HG03196 (cell line): Measurements from ENCODE around the gene CATSPER3.

Experiments used
- ATAC-seq: cut with Tn5 transposase; IDR thresholded peaks from one replicate; pipeline ENCODE4 v1.9.1; 2021; ENCODE audit not compliant: unreplicated experiment

The CATSPER3 gene

GRCh38 chr5:134967607-134968006, at the start of gene CATSPER3:
Gene CATSPER3, plus strand, starts transcription at chr5:134967907. Its CDS starts 85 bp downstream, at chr5:134967992.
- ATAC-seq = no peak

GRCh38 chr5:134918861-134919260, 48.8 kb upstream of the CATSPER3 start:
- no peak for ATAC-seq

DNA sequence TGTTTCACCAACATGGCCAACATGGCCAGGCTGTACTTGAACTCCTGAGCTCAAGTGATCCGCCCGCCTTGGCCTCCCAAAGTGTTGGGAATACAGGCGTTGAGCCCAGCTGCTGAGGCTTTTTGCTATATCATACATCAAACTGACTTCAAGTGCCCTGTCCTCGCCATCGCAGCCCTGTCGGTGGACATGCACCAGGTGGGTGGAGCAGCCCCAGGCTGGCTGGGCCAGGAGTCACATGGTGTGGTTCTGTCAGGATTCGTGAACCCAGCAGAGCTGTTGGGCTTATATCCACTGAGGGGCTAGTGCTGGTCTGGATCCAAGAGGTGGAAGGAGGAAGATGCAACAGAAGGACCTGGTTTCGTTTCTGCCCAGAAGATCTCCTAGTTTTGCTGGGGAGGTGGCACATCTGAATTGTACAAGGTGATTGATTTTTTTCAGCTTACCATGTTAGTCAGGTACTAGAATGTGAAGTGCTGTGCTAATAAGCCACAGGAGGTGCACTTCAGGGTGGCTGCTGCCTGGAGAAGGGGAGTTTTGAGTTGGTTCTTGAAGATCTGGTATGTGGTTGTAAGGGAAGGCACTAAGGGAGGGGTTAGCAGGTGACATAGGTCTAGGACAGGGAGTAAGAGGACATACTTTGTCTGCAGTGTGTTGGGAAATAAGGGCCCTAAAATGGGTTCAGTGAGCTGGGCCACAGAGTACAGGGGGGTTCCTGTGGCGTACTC, 46.7 kb upstream of the CATSPER3 start:
- ATAC-seq = no peak

GRCh38 chr5:134932508-134932907, 35.2 kb upstream of the CATSPER3 start:
- no peak for ATAC-seq

DNA sequence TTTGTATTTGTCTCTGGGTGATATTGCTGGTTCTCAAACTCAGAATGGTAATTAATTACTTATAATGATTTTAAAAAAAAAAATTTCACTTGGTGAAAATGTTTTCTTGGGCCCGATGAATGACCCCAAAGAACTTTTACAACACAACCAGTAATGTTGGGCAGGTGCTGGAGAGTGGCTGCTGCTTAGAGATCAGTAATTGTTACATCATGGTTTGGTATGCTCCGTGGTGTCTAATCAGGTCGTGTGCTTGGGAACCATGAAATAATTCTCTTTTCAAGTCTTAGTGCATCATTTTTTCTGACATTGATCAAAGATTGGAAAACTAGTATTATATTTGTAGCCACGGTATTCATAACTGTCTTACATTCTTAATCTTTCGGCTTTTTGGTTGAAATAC, 33.5 kb upstream of the CATSPER3 start:
- ATAC-seq = no peak

DNA sequence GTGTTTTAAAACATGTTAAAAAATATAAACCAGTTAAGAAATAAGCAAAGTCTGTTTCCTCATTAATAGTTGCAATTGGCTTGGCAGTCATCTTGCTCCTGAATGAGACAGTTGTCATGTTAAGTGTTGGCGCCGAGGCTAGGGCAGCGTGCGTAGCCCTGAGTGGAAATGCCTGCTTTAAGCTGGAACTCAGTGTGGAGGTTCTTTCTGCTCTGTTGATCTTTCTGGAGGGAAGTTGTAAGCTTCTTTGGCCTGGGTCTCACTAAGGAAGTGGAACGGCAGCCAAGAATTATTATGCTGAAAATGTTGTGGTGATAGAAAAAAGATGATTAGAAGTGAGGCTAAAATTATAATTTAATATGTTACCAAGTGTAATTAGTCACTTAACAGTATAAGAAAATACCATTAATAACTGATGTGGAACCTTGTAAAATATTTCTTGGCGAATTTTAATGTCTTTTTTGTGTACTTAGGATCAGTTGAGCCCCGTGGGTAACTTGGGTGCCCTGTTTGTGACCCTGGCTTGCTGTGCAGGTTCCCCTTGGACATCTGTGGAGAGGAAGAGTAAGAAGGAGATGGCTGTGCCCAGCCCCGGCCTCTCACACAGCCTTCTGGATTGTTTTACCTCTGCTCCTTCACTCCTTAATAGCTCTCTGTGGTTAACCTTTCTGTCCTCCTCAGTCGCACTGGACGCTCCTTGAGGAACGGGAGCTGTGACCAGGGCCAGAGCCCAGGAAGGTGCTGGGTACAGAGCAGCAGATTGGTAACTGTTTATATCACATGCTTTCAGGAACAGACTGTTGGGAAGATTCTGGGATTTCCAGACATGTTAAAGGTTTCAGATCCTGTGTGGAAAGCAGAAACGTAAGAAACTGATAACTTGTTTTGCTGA, 31.8 kb upstream of the CATSPER3 start:
- ATAC-seq = no peak

DNA sequence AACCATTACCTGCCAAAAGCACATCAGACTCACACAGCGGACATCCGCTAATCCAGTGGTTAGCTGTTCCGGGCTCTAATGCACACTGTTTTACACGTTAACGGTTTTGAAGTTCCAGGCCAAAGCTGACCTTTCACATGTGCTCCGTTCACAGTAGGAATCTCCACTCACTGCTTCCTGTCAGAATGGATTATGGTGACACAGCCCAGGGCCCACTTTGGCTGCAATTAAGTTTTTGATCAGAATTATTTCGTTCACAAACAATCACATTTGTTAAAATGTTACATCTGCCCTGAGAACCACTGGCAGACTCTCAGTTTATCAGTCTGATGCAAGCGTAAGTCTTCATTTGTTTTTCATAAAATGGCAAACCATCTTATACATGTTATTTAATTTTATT, 30.2 kb upstream of the CATSPER3 start:
- no peak for ATAC-seq

DNA sequence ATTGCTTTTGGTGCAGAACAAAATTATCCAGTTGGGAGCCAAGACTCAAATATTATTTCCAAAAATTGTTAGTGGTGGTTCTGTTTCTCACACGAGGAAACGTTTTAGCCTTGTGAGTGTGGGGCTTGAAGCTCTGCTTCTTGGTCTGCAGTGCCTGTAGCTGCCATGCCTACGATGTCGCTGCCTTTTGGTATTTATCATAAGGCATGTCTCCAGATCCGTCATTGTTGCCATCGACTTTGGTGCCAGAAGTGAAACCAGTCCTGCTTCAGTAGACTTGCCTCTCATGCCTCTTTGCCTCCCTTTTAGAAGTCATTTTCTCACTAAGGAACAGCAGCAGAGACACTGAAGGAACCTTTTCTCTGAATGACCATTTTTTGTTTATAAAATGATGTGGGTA, 29.7 kb upstream of the CATSPER3 start:
- no peak for ATAC-seq

DNA sequence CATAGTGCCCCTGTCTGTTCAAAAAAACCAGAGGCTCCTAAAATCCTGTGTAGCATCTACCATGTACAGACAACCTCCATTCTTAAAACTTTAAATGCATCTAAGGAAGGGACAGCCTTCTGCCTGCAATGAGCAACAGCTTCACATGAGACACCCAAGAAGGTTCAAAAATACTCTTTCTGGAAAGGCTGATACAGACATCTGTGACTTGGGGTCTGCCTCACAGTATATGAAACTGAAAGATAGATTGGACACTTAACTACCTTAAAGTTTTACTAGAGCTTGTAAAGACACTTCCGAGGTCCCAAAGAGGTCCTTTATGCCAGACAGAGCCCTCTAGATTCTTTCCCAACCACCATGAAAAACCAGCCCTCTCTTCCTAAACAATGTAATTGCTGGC, 28.2 kb upstream of the CATSPER3 start:
- no peak for ATAC-seq

- no peak for ATAC-seq
These were observed 24.2 kb upstream of the CATSPER3 start for GRCh38 chr5:134943547-134943946.

DNA sequence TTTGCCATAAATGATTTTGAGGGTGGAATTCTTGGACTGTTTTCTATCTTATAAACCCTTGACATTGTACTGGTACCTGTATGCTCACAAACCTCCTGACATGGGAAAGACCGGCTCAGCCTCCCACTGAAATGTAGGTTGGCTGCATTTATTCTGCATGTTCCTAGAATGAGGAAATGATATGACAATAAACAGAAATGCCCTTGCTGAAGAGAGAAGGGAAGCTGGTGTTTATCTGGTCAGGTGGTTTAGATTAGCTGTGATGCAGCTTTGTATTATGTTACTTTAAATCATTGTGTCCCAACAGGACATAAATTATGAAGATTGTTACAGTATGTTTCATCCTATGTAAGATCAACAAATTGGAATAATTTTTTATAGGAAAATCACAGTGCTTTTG, 23.1 kb upstream of the CATSPER3 start:
- ATAC-seq = no peak

GRCh38 chr5:134945041-134945440, 22.7 kb upstream of the CATSPER3 start:
- no peak for ATAC-seq

DNA sequence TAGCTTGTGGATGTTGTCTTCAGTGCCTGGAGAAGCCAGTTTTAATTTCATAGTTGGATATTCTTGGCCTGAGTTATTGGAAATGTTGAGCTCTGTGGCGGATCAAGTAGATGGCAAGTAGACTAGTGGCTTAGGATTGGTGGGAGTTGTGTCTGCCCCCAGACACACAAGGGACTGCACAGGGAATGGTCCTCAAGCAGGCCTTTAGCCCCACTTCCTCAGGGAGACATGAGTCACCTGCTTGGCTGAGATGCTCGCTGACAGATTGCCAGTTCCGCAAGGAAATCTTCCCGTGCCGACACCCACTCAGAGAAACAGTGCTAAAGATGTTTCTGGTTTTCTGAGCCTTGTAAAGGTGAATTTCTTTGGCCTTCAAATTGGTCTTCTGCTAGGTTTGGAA, 18.8 kb upstream of the CATSPER3 start:
- ATAC-seq = no peak

- ATAC-seq = no peak
These were observed 18.4 kb upstream of the CATSPER3 start for GRCh38 chr5:134949316-134949715.

DNA sequence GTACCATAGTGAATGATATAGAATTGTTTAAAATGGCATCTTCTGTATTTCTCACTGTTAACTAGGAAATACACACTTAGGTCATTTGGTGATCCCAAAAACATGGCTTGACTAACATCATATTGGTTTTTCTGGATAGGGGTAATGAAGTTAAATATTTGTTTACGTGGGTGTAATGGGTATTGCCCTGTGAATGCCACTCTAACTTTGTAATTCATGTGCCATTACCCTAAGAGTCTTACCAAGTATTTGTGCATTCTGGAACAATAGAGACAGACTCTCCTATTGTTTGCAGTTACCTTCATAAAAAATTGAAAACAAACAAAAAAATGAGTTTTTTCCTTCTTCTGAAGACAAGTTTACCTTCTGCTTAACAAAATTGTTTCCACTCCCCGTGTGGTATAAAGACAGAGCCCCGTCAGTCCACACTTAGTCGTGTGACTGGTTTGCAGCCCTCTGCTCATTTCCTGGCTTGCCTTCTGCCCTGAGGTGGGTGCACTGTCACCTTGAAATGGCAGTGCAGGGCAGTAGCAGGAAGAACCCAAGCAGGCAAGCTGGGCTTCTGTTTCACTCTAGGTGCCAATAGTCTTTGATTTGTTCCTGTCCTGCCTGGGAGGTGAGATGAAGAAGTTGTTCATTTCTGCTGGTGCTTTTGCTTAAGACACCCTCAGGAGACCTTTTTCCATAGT, 9.6 kb upstream of the CATSPER3 start:
- ATAC-seq = no peak

- ATAC-seq = no peak
These were observed 9.0 kb upstream of the CATSPER3 start for GRCh38 chr5:134958755-134959154.

DNA sequence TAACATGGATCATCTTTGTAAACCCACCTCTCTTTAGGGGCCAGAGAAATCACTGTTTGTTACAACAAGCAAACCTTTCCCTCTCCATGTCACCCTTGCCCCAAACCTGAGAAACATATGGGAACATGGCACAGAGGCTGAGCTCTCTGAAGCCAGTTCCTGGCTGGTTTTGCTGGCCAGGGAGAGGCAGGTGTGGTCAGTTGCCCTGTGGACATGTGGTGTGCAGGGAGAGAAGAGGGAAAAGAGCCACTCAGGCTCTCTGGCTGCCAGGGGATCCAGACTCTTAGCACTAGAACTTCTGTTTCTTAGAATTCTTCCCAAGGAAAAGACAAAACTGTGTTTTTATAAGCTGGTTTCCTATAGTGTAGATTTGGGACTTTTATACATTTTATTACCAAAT, 4.6 kb upstream of the CATSPER3 start:
- ATAC-seq = no peak

GRCh38 chr5:134964359-134965270, 3.1 kb upstream of the CATSPER3 start:
- no peak for ATAC-seq

- no peak for ATAC-seq
These were observed 2.4 kb upstream of the CATSPER3 start for GRCh38 chr5:134965271-134965825.

- no peak for ATAC-seq
These were observed 348 bp downstream of the CATSPER3 start for GRCh38 chr5:134968055-134968454.
